Frontal cortex (tissue), 4 donors: Measurements from ENCODE around the gene PCGF6. TPM values are rescaled to one million over a fixed set of nuclear protein-coding genes. Genes with fewer than 3 reads are reported as not detected.
"Not testable (repeated sequence)": the region's sequence is repeated elsewhere in the genome, so short reads cannot be mapped to it uniquely, and the experiment has no call there.

Source experiments
- DNase-seq, 2 donors: peaks; one replicate each; pipeline ENCODE4 v3.0.0; 2012; ENCODE audit warnings: low spot score in 2 of 2
- FAIRE-seq: peaks from 2 replicates; lab custom pipeline; 2012; peaks lifted over from hg19 to GRCh38; lab: Jason Lieb, UNC
- total RNA-seq: library from RNA; depleted of rRNA; stranded (reverse); fragments of >200 nt; gene quantifications from one replicate; pipeline ENCODE4 v1.2.3, GENCODE V29; 2014
- donor health status: control.
- donor health status: control.
- donor health status: control.

PCGF6 gene
- 11.0 TPM for total RNA-seq

- DNase-seq (peak; percentile 86 to 88), FAIRE-seq (no peak)
Observed at GRCh38 chr10:103350517-103351260, at the start of gene PCGF6. Gene PCGF6, minus strand, starts transcription at chr10:103351140. Its CDS starts 74 bp downstream, at chr10:103351066.

- DNase-seq (no peak), FAIRE-seq (no peak)
Observed at GRCh38 chr10:103397191-103397825, 46.4 kb upstream of the PCGF6 start.

GRCh38 chr10:103396789-103397087 is 45.8 kb upstream of the PCGF6 start:
- FAIRE-seq (no peak), DNase-seq (no peak)

- peak; percentile 80 for FAIRE-seq
- DNase-seq, result peak; percentile 75 to 91
Observed at GRCh38 chr10:103396067-103396788, 45.3 kb upstream of the PCGF6 start, which contains the start of the genes ATP5MK and PDCD11. Gene ATP5MK, minus strand, starts transcription at chr10:103396475. Its CDS starts 4,018 bp downstream, at chr10:103392457. Gene PDCD11, plus strand, starts transcription at chr10:103396626. Its CDS starts 1,801 bp downstream, at chr10:103398427.

- DNase-seq (no peak), FAIRE-seq (no peak)
Observed at GRCh38 chr10:103395754-103396066, 44.8 kb upstream of the PCGF6 start.

GRCh38 chr10:103394180-103394579 is 43.2 kb upstream of the PCGF6 start:
- DNase-seq, result no peak

GRCh38 chr10:103382769-103383168 is 31.8 kb upstream of the PCGF6 start:
- DNase-seq, result no peak

More at GRCh38 chr10:103394180-103394579, 43.2 kb upstream of the PCGF6 start:
- no peak for FAIRE-seq

GRCh38 chr10:103374263-103374662 is 23.3 kb upstream of the PCGF6 start:
- no peak for DNase-seq
- no peak for FAIRE-seq

More at GRCh38 chr10:103382769-103383168, 31.8 kb upstream of the PCGF6 start:
- no peak for FAIRE-seq

GRCh38 chr10:103373544-103373943 is 22.6 kb upstream of the PCGF6 start:
- no peak for FAIRE-seq
- no peak for DNase-seq

GRCh38 chr10:103367782-103368518 is 17.0 kb upstream of the PCGF6 start, which contains the start of gene TAF5:
Gene TAF5, plus strand, starts transcription at chr10:103367976. Its CDS starts 14 bp downstream, at chr10:103367990.
- FAIRE-seq, result no peak

GRCh38 chr10:103367379-103367781 is 16.4 kb upstream of the PCGF6 start:
- no peak for DNase-seq
- no peak for FAIRE-seq

More at GRCh38 chr10:103367782-103368518, 17.0 kb upstream of the PCGF6 start, which contains the start of gene TAF5:
- DNase-seq, result peak; percentile 90 to 93

GRCh38 chr10:103360791-103361190 is 9.9 kb upstream of the PCGF6 start:
- DNase-seq, FAIRE-seq: not testable (repeated sequence)

GRCh38 chr10:103359493-103359892 is 8.6 kb upstream of the PCGF6 start:
- not testable (repeated sequence) for FAIRE-seq, DNase-seq

GRCh38 chr10:103355906-103356599 is 5.1 kb upstream of the PCGF6 start:
- FAIRE-seq (no peak), DNase-seq (no peak)

- not testable (repeated sequence) for DNase-seq, FAIRE-seq
Observed at GRCh38 chr10:103354567-103354966, 3.6 kb upstream of the PCGF6 start.

GRCh38 chr10:103353281-103353680 is 2.3 kb upstream of the PCGF6 start:
- FAIRE-seq (no peak), DNase-seq (no peak)

GRCh38 chr10:103350175-103350516 is 794 bp downstream of the PCGF6 start:
- FAIRE-seq (no peak), DNase-seq (no peak)

- FAIRE-seq, result no peak
- no peak for DNase-seq
Observed at GRCh38 chr10:103336370-103336769, 14.6 kb downstream of the PCGF6 start.

GRCh38 chr10:103334567-103334966 is 16.4 kb downstream of the PCGF6 start:
- no peak for FAIRE-seq
- no peak for DNase-seq
